NCI-H1694 (cell line): ENCODE measurements around the gene RSAD1.

ENCODE experiments used
- DNase-seq: peaks from one replicate; lab custom pipeline; 2025; lab: John Stamatoyannopoulos, UW

The RSAD1 gene

GRCh38 chr17:50458270-50458669 lies 20.4 kb upstream of the RSAD1 start:
- no peak for DNase-seq

- no peak for DNase-seq
These were observed 19.7 kb upstream of the RSAD1 start for GRCh38 chr17:50458701-50459676.

GRCh38 chr17:50459756-50460155 lies 18.9 kb upstream of the RSAD1 start:
- no peak for DNase-seq

- no peak for DNase-seq
These were observed 17.7 kb upstream of the RSAD1 start for GRCh38 chr17:50460831-50461526.

GRCh38 chr17:50461550-50462132 lies 17.0 kb upstream of the RSAD1 start:
- DNase-seq, result no peak

- DNase-seq, result no peak
These were observed 16.2 kb upstream of the RSAD1 start for GRCh38 chr17:50462446-50462845.

- no peak for DNase-seq
These were observed 14.5 kb upstream of the RSAD1 start for GRCh38 chr17:50464121-50464520.

GRCh38 chr17:50464736-50465135 lies 13.9 kb upstream of the RSAD1 start:
- DNase-seq, result no peak

GRCh38 chr17:50465171-50465570 lies 13.5 kb upstream of the RSAD1 start:
- no peak for DNase-seq

GRCh38 chr17:50465635-50466034 lies 13.0 kb upstream of the RSAD1 start:
- no peak for DNase-seq

- DNase-seq, result no peak
These were observed 12.1 kb upstream of the RSAD1 start for GRCh38 chr17:50466371-50467113.

GRCh38 chr17:50467114-50467854 lies 11.4 kb upstream of the RSAD1 start:
- no peak for DNase-seq

GRCh38 chr17:50467855-50468303 lies 10.8 kb upstream of the RSAD1 start:
- DNase-seq, result no peak

GRCh38 chr17:50468304-50469207 lies 10.1 kb upstream of the RSAD1 start, which contains the start of gene CHAD:
Gene CHAD, minus strand, starts transcription at chr17:50468880. Its CDS starts 67 bp downstream, at chr17:50468813.
- no peak for DNase-seq

- no peak for DNase-seq
These were observed 9.5 kb upstream of the RSAD1 start for GRCh38 chr17:50469208-50469605.

- no peak for DNase-seq
These were observed 8.9 kb upstream of the RSAD1 start for GRCh38 chr17:50469671-50470305.

GRCh38 chr17:50470426-50470825 lies 8.2 kb upstream of the RSAD1 start:
- DNase-seq, result no peak

GRCh38 chr17:50471009-50471905 lies 7.4 kb upstream of the RSAD1 start:
- no peak for DNase-seq

- no peak for DNase-seq
These were observed 6.4 kb upstream of the RSAD1 start for GRCh38 chr17:50472286-50472685.
